Measurements from ENCODE around the gene SEC23A.

Gene SEC23A

GRCh38 chr14:38989922-38990546 lies 113.0 kb downstream of the SEC23A start:
- peak; percentile 11 to 47 (median 22) for DNase-seq

- no peak for DNase-seq
Observed at GRCh38 chr14:38987781-38988180, 115.3 kb downstream of the SEC23A start.

GRCh38 chr14:38982837-38983236 lies 120.2 kb downstream of the SEC23A start:
- no peak for DNase-seq

GRCh38 chr14:38982278-38982677 lies 120.8 kb downstream of the SEC23A start:
- no peak for DNase-seq

All from suppressor macrophage (primary cell).